Loucy (cell line): Measurements from ENCODE around the gene EED.

Source experiments
- H2AFZ ChIP-seq: fragments of 200-600 bp; sonication (generic); 2 replicates; pipeline ENCODE4 v1.6.0; 2016; ENCODE audit warnings: antibody characterized with exemption, mild to moderate bottlenecking, low read length, moderate library complexity
- H3F3A ChIP-seq: fragments of 200-600 bp; 2 replicates; pipeline ENCODE4 v1.6.0; 2016; ENCODE audit warnings: antibody characterized with exemption, low read depth, mild to moderate bottlenecking
- H3K27me3 ChIP-seq: fragments of 200-600 bp; sonication (generic); 2 replicates; pipeline ENCODE4 v1.6.1; 2014; ENCODE audit warnings: low read length, mild to moderate bottlenecking; ENCODE audit not compliant: insufficient read depth, poor library complexity, severe bottlenecking
- H3K36me3 ChIP-seq: fragments of 200-600 bp; sonication (generic); 2 replicates; pipeline ENCODE4 v1.6.1; 2016; ENCODE audit warnings: low read length; ENCODE audit not compliant: insufficient read depth
- H3K4me1 ChIP-seq: fragments of 200-600 bp; sonication (generic); 2 replicates; pipeline ENCODE4 v1.5.1; 2014; ENCODE audit warnings: low read length, mild to moderate bottlenecking; ENCODE audit not compliant: insufficient read depth, poor library complexity, severe bottlenecking
- H3K4me2 ChIP-seq: fragments of 200-600 bp; sonication (generic); 2 replicates; pipeline ENCODE4 v1.6.0; 2014; ENCODE audit warnings: antibody characterized with exemption, low read length, low read depth, mild to moderate bottlenecking; ENCODE audit not compliant: poor library complexity, severe bottlenecking
- H3K4me3 ChIP-seq: fragments of 200-600 bp; sonication (generic); 2 replicates; pipeline ENCODE4 v1.5.1; 2014; ENCODE audit warnings: low read length, mild to moderate bottlenecking, mixed read lengths; ENCODE audit not compliant: poor library complexity, severe bottlenecking
- H3K79me2 ChIP-seq: fragments of 200-600 bp; sonication (generic); 2 replicates; pipeline ENCODE4 v1.6.1; 2014; ENCODE audit warnings: low read length; ENCODE audit not compliant: insufficient read depth
- H3K9ac ChIP-seq: fragments of 200-600 bp; sonication (generic); 2 replicates; pipeline ENCODE4 v1.6.0; 2014; ENCODE audit warnings: mild to moderate bottlenecking, low read depth, low read length, moderate library complexity; ENCODE audit not compliant: poor library complexity, severe bottlenecking
- H3K9me2 ChIP-seq: fragments of 200-600 bp; sonication (generic); replicated peaks from 2 replicates; pipeline ENCODE4 v1.6.1; 2016; ENCODE audit warnings: low read depth, low read length, mixed read lengths
- H3K9me3 ChIP-seq: fragments of 200-600 bp; sonication (generic); 2 replicates; pipeline ENCODE4 v1.6.1; 2014; ENCODE audit warnings: mild to moderate bottlenecking, antibody characterized with exemption, low read length, low read depth; ENCODE audit not compliant: insufficient read depth
- H4K20me1 ChIP-seq: fragments of 200-600 bp; sonication (generic); 2 replicates; pipeline ENCODE4 v1.6.0; 2014; ENCODE audit warnings: antibody characterized with exemption, low read length, mild to moderate bottlenecking; ENCODE audit not compliant: insufficient read depth, poor library complexity, severe bottlenecking
- CTCF ChIP-seq: fragments of 200-600 bp; sonication (generic); conservative IDR thresholded peaks from 2 replicates; pipeline ENCODE4 v1.5.1; 2014; ENCODE audit warnings: mild to moderate bottlenecking, antibody characterized with exemption, low read length
- EZH2phosphoT487 ChIP-seq: fragments of 200-600 bp; IDR thresholded peaks from 2 replicates; pipeline ENCODE4 v1.6.1; 2018; ENCODE audit warnings: antibody characterized with exemption, mild to moderate bottlenecking, moderate library complexity, borderline replicate concordance

EED gene

GRCh38 chr11:86314636-86315035, 70.1 kb downstream of the EED start:
- Histone ChIP-seq H3K4me2 (no peak overlapping the region), H3K79me2 (peaks cover 10% of the 10 kb centered on the region), H4K20me1 (no peaks in the 10 kb centered on the region), H3K9me2 (no peaks in the 10 kb centered on the region), H2AFZ (no peak overlapping the region), H3K4me1 (no peaks in the 10 kb centered on the region), H3K27me3 (no peaks in the 10 kb centered on the region), H3K4me3 (no peak overlapping the region), H3K9ac (no peak overlapping the region), H3K36me3 (peaks cover 5% of the 10 kb centered on the region; the same call in 1 of the 2 replicates), H3F3A (no peaks in the 10 kb centered on the region), H3K9me3 (no peaks in the 10 kb centered on the region)
- TF ChIP-seq EZH2phosphoT487 (no peak), CTCF (no peak)
